H7 (cell line): ENCODE measurements around the gene ATF3. TPM values are rescaled to one million over a fixed set of nuclear protein-coding genes. Genes with fewer than 3 reads are reported as not detected.

Experiments used
- DNase-seq: peaks from one replicate; pipeline ENCODE4 v3.0.0; 2012
- H3K27me3 ChIP-seq: 2 replicates; pipeline ENCODE4 v1.6.0; 2011; ENCODE audit warnings: mild to moderate bottlenecking, low read length; ENCODE audit not compliant: control insufficient read depth, insufficient read depth
- H3K36me3 ChIP-seq: replicated peaks from 2 replicates; pipeline ENCODE4 v1.5.1; 2011; ENCODE audit warnings: low read length; ENCODE audit not compliant: control insufficient read depth, insufficient read depth
- H3K4me3 ChIP-seq: 2 replicates; pipeline ENCODE4 v1.5.1; 2011; ENCODE audit warnings: low read depth, mild to moderate bottlenecking, control low read depth, low read length, moderate library complexity; ENCODE audit not compliant: insufficient read depth
- total RNA-seq: library from RNA; depleted of rRNA; stranded (reverse); fragments of >200 nt; shearing (Covaris generic); gene quantifications from 2 replicates; pipeline ENCODE4 v1.2.3, GENCODE V29; 2014

Gene ATF3
- total RNA-seq, 1 experiment from 2014 or later, result 19.2 TPM

DNA sequence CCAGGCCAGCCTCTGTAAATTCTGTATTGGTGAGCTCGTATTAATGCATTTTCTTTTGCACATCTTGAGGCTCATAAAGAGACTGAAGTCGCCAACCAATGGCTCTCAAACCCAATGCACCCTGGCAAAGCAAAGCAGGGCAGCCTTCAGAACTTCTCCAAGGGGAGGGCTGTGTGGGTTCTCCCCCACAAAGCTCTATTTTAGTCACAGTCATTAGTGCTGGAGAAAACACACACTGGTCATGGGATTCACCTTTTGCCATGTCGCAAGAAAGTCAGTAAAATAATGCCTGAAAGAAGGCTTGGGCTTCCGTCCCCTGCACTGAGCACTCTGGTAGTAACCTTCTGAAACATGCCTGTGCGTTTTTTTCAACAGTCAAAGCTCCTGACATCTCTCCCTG is 26.3 kb upstream of the ATF3 start:
- H3K36me3 ChIP-seq, result no peaks in the 10 kb centered on the region
- H3K4me3 ChIP-seq, result no peak overlapping the region
- no peak for DNase-seq
- H3K27me3 ChIP-seq, result no peaks in the 10 kb centered on the region

DNA sequence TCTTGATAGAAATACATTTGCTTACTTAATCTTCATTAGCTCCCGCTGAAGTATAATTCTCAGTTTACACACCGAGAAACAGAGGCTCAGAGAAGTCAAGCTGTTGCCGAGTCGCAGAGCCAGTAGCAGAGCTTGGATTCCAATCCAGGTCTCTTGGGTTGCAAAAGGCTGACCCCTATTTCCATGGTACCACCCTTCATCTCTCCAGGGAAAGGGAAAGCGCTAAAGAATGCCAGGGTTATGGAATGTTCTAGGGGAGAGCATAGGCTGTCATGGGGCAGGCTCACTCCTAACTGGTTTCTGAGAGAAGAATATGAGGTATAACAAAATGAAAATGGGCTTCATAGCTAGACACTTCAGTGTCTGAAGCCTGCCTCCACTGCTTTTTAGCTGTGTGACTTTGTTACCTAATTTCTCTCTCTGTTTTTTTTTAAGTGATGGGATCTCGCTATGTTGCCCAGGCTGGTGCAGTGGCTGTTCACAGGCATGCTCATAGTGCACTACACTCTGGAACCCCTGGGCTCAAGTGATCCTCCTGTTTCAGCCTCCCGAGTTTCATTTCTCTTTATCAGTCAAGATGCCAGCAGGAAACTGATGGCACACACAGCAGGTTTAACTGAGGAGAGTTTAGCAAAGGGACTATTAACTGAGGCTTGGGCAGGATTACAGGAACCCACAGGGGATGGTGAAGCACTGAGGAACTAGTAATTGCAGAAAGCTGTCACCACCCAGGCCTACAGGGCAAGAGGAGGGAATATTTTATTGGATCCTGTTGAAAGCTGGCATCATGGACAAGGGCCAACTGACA is 25.5 kb upstream of the ATF3 start:
- H3K27me3 ChIP-seq, result no peaks in the 10 kb centered on the region
- no peak overlapping the region for H3K4me3 ChIP-seq
- H3K36me3 ChIP-seq, result no peaks in the 10 kb centered on the region
- no peak for DNase-seq

- H3K27me3 ChIP-seq, result no peaks in the 10 kb centered on the region
- no peak for DNase-seq
- no peak overlapping the region for H3K4me3 ChIP-seq
- no peaks in the 10 kb centered on the region for H3K36me3 ChIP-seq
Observed at GRCh38 chr1:212583643-212584042, 24.9 kb upstream of the ATF3 start.

GRCh38 chr1:212584092-212584886 is 24.3 kb upstream of the ATF3 start:
- Histone ChIP-seq H3K27me3 (no peaks in the 10 kb centered on the region), H3K36me3 (no peaks in the 10 kb centered on the region), H3K4me3 (no peak overlapping the region)
- DNase-seq, result no peak

DNA sequence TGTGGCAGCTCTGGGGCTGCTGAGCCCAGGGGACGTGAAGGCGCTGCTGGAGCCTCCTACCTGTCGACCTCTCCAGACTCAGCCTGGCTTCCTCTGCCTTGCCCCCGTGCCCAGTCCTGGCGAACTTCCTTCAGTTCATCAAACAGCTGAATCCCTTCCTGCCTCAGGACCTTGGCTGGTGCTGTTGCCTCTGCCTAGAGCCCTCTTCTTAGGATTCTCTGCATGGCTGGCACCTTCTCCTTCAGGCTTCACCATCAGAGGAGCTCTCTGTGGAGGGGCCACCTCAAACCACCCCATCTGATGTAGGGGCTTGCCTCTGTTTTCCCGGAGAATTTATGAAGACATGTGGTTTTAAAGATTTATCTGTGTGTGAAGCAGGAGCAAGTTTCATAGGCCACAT is 23.4 kb upstream of the ATF3 start:
- H3K36me3 ChIP-seq, result no peaks in the 10 kb centered on the region

GRCh38 chr1:212586206-212587015 is 22.1 kb upstream of the ATF3 start:
- Histone ChIP-seq H3K36me3 (no peaks in the 10 kb centered on the region), H3K4me3 (no peak overlapping the region), H3K27me3 (no peaks in the 10 kb centered on the region)
- DNase-seq, result peak; percentile 41

More for the DNA sequence above, 23.4 kb upstream of the ATF3 start:
- no peak for DNase-seq
- H3K27me3 ChIP-seq, result no peaks in the 10 kb centered on the region
- H3K4me3 ChIP-seq, result no peak overlapping the region

DNA sequence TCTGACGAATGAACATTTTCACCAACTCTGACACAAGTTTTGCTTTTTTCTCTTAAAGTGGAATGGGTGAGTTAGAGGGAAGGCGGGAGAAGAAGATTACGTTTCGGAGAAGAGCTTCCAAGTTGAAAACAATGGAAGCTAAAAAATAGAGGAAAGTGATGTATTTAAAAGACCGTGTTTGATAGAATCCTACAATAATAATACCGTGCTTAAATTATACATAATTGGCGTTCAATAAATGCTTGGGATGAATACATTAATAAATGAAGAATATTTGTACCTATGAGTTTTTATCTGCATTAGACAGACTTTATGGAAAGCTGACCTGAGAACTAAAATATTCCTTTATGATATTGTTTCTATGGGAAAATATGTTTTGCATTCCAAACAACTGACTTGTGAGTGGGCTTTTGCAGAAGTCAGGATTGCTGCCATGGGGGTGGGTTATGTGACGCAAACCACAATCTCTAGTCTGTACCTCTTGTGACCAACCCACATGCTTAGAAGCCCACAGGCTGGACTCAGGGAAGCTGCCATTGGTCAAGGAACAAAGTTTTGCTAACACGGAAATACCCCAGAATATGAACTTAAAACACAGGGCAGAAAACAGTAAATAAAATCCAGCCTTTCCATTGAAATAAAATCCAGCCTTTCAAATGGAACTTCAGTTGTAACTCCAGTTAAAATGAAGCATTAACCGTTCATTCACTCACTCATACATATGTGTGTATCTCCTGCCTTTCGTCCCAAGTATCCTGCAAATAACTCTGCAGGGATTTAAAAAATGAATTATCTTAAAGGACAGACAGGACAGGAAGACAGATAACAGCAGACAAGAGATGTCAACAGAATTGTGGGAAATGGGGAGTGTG is 21.3 kb upstream of the ATF3 start:
- no peak overlapping the region for H3K4me3 ChIP-seq
- DNase-seq, result no peak
- no peaks in the 10 kb centered on the region for H3K27me3 ChIP-seq
- no peaks in the 10 kb centered on the region for H3K36me3 ChIP-seq

GRCh38 chr1:212587888-212588510 is 20.6 kb upstream of the ATF3 start:
- Histone ChIP-seq H3K36me3 (no peaks in the 10 kb centered on the region), H3K27me3 (no peaks in the 10 kb centered on the region), H3K4me3 (no peak overlapping the region)
- DNase-seq, result peak; percentile 47

GRCh38 chr1:212589446-212589845 is 19.1 kb upstream of the ATF3 start:
- no peaks in the 10 kb centered on the region for H3K27me3 ChIP-seq
- no peak overlapping the region for H3K4me3 ChIP-seq
- no peak for DNase-seq
- no peaks in the 10 kb centered on the region for H3K36me3 ChIP-seq

DNA sequence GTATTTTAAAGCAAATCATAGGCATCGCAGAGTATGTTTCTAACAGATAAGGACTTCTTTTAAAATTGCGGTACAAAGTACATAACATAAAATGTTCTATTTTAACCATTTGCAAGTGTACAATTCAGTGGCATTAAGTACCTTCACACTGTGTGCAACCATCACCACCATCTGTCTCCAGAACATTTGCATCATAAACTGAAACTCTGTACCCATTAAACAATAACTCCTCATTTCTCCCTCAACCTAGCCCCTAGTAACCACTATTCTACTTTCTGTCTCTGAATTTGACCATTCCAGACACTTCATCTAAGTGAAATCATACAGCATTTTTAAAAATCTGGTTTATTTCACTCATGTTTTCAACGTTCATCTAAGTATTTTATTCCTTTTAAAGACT is 16.6 kb upstream of the ATF3 start:
- DNase-seq, result no peak

GRCh38 chr1:212593821-212594251 is 14.7 kb upstream of the ATF3 start:
- Histone ChIP-seq H3K27me3 (no peaks in the 10 kb centered on the region; the same call in 1 of the 2 replicates), H3K4me3 (no peak overlapping the region), H3K36me3 (no peaks in the 10 kb centered on the region)
- no peak for DNase-seq

More for the DNA sequence above, 16.6 kb upstream of the ATF3 start:
- Histone ChIP-seq H3K27me3 (no peaks in the 10 kb centered on the region), H3K4me3 (no peak overlapping the region), H3K36me3 (no peaks in the 10 kb centered on the region)

DNA sequence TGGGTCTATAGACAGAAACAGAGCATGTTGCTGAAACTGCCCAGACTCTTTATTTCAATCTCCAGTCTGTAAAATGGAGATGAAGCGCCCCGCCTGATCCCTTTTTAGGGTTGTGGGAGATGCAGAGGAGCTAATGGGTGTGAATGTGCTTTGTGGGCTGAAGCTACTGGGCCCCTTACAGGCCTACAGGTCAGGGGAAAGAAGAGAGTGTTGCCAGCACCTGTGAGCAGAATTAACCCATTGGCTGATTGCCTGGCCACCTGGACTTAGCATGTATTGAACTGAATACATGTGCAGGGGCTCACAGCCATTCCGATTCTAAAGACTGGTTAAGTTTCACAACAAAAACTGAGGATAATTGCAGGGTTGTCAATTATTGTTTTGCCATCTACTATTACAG is 13.9 kb upstream of the ATF3 start:
- Histone ChIP-seq H3K4me3 (no peak overlapping the region), H3K27me3 (no peaks in the 10 kb centered on the region; the same call in 1 of the 2 replicates)

GRCh38 chr1:212595229-212595628 is 13.3 kb upstream of the ATF3 start:
- peak; percentile 44 for DNase-seq
- H3K4me3 ChIP-seq, result no peak overlapping the region
- no peaks in the 10 kb centered on the region for H3K36me3 ChIP-seq
- no peaks in the 10 kb centered on the region; the same call in 1 of the 2 replicates for H3K27me3 ChIP-seq

More for the DNA sequence above, 13.9 kb upstream of the ATF3 start:
- no peak for DNase-seq
- H3K36me3 ChIP-seq, result no peaks in the 10 kb centered on the region
